Calu3 (cell line): ENCODE measurements around the gene ATP5ME. TPM values are rescaled to one million over a fixed set of nuclear protein-coding genes. Genes with fewer than 3 reads are reported as not detected.

ENCODE experiments used
- BruUV-seq: library from RNA; stranded (reverse); fragments of 400-500 nt; replicated peaks from 2 replicates; lab custom pipeline; 2021; lab: Mats Ljungman, UMichigan
- CTCF ChIA-PET: fragments of 300-600 bp; sonication (Branson Sonifier 250); formaldehyde crosslinking; loops from one replicate; lab custom pipeline; 2022; ENCODE audit warnings: antibody characterized with exemption; lab: Charles Lee
- DNase-seq: peaks from one replicate; pipeline ENCODE4 v3.0.0; 2022
- H3K27ac Mint-ChIP-seq: one replicate; pipeline ENCODE4 v1.8.0; 2022; ENCODE audit warnings: mixed read lengths; ENCODE audit not compliant: unreplicated experiment
- H3K27me3 Mint-ChIP-seq: one replicate; pipeline ENCODE4 v1.8.0; 2022; ENCODE audit warnings: mixed read lengths; ENCODE audit not compliant: unreplicated experiment
- H3K36me3 Mint-ChIP-seq: one replicate; pipeline ENCODE4 v1.8.0; 2022; ENCODE audit warnings: mild to moderate bottlenecking, moderate library complexity, mixed read lengths; ENCODE audit not compliant: insufficient read depth, unreplicated experiment
- H3K4me1 Mint-ChIP-seq: one replicate; pipeline ENCODE4 v1.8.0; 2022; ENCODE audit warnings: mild to moderate bottlenecking, low read depth, mixed read lengths; ENCODE audit not compliant: unreplicated experiment
- H3K4me3 Mint-ChIP-seq: one replicate; pipeline ENCODE4 v1.8.0; 2022; ENCODE audit warnings: mild to moderate bottlenecking, low read depth, moderate library complexity, mixed read lengths; ENCODE audit not compliant: unreplicated experiment
- H3K9me3 Mint-ChIP-seq: one replicate; pipeline ENCODE4 v1.8.0; 2022; ENCODE audit warnings: low read depth, mixed read lengths; ENCODE audit not compliant: unreplicated experiment
- CTCF ChIP-seq: fragments of 200-600 bp; IDR thresholded peaks from one replicate; pipeline ENCODE4 v1.8.0; 2022; ENCODE audit warnings: antibody characterized with exemption; ENCODE audit not compliant: unreplicated experiment
- intact Hi-C: fragments of 100-400 bp; cut with micrococcal nuclease; formaldehyde crosslinking; loops from one replicate; pipeline ENCODE4 v1.10.0; 2022; ENCODE audit not compliant: unreplicated experiment
- total RNA-seq: library from RNA; stranded (reverse); gene quantifications from 2 replicates; pipeline ENCODE4 v1.2.3, GENCODE V29; 2022

The ATP5ME gene
- total RNA-seq, 1 experiment from 2014 or later: 124 TPM

GRCh38 chr4:678331-679103 lies 4.4 kb upstream of the ATP5ME start:
- peaks cover 10% of the 10 kb centered on the region for H3K4me1 Mint-ChIP-seq
- H3K36me3 Mint-ChIP-seq: peaks cover 56% of the 10 kb centered on the region
- no TSS peak for BruUV-seq
- intact Hi-C loops: no loop called here
- CTCF ChIA-PET: no interaction called here
- no peaks in the 10 kb centered on the region for H3K9me3 Mint-ChIP-seq
- H3K4me3 Mint-ChIP-seq: peak overlapping the region; percentile 49
- peak overlapping the region; percentile 78 for H3K27ac Mint-ChIP-seq
- no peak for DNase-seq
- H3K27me3 Mint-ChIP-seq: no peaks in the 10 kb centered on the region
- no peak for TF ChIP-seq CTCF

GRCh38 chr4:677431-678293 lies 3.6 kb upstream of the ATP5ME start:
- H3K36me3 Mint-ChIP-seq: peaks cover 63% of the 10 kb centered on the region
- peak; percentile 61 for DNase-seq
- no peaks in the 10 kb centered on the region for H3K27me3 Mint-ChIP-seq
- peak overlapping the region; percentile 49 for H3K4me3 Mint-ChIP-seq
- peak overlapping the region; percentile 78 for H3K27ac Mint-ChIP-seq
- no peak for TF ChIP-seq CTCF
- no peaks in the 10 kb centered on the region for H3K9me3 Mint-ChIP-seq
- intact Hi-C loops: no loop called here
- H3K4me1 Mint-ChIP-seq: peaks cover 17% of the 10 kb centered on the region
- no TSS peak for BruUV-seq
- CTCF ChIA-PET: no interaction called here

- intact Hi-C loops: no loop called here
- Mint-ChIP-seq H3K4me1 (peaks cover 17% of the 10 kb centered on the region), H3K27me3 (no peaks in the 10 kb centered on the region), H3K27ac (no peak overlapping the region), H3K9me3 (no peaks in the 10 kb centered on the region), H3K4me3 (no peak overlapping the region), H3K36me3 (peaks cover 66% of the 10 kb centered on the region)
- no peak for TF ChIP-seq CTCF
- CTCF ChIA-PET: no interaction called here
- BruUV-seq: no TSS peak
- DNase-seq: no peak
Measured at GRCh38 chr4:676871-677235, 2.8 kb upstream of the ATP5ME start.

- intact Hi-C loops: no loop called here
- TF ChIP-seq CTCF: no peak
- Mint-ChIP-seq H3K27ac (no peak overlapping the region), H3K36me3 (peaks cover 65% of the 10 kb centered on the region), H3K4me3 (no peak overlapping the region), H3K9me3 (no peaks in the 10 kb centered on the region), H3K4me1 (peaks cover 17% of the 10 kb centered on the region), H3K27me3 (no peaks in the 10 kb centered on the region)
- BruUV-seq: no TSS peak
- CTCF ChIA-PET: interaction anchor here (0.7 kb wide), 1 partner anchor 118 kb away, joined by 3 read pairs; no protein-coding TSS in a partner anchor
- DNase-seq: no peak
Measured at GRCh38 chr4:675980-676870, 2.1 kb upstream of the ATP5ME start.
